Hepatocyte (in vitro differentiated cells): ENCODE measurements around the gene TACC2.

Experiments used
- CTCF ChIP-seq: fragments of 200-600 bp; sonication (generic); IDR thresholded peaks from 2 replicates; pipeline ENCODE4 v1.5.1; 2016; ENCODE audit warnings: antibody characterized with exemption, mild to moderate bottlenecking; ENCODE audit not compliant: poor library complexity
- EZH2 ChIP-seq: fragments of 200-600 bp; sonication (generic); IDR thresholded peaks from 2 replicates; pipeline ENCODE4 v1.6.1; 2016; ENCODE audit warnings: antibody characterized with exemption, mild to moderate bottlenecking, borderline replicate concordance
- EZH2phosphoT487 ChIP-seq: fragments of 200-600 bp; sonication (generic); IDR thresholded peaks from one replicate; pipeline ENCODE4 v1.6.1; 2018; ENCODE audit warnings: antibody characterized with exemption, mild to moderate bottlenecking, low read depth, moderate library complexity; ENCODE audit not compliant: unreplicated experiment, severe bottlenecking

- TF ChIP-seq CTCF (no peak), EZH2 (no peak), EZH2phosphoT487 (no peak)
These were observed 114.6 kb downstream of the TACC2 start for GRCh38 chr10:122103592-122103991.
